Suppressor macrophage treated with lipopolysaccharide for 1 hour (primary cell): ENCODE results near the gene UBAC2.
"Not testable (repeated sequence)": the region's sequence is repeated elsewhere in the genome, so short reads cannot be mapped to it uniquely, and the experiment has no call there.

ENCODE experiments used
- DNase-seq, 3 donors: peaks; one replicate each; pipeline ENCODE4 v3.0.0-alpha.2; 2020 to 2022

The UBAC2 gene

DNA sequence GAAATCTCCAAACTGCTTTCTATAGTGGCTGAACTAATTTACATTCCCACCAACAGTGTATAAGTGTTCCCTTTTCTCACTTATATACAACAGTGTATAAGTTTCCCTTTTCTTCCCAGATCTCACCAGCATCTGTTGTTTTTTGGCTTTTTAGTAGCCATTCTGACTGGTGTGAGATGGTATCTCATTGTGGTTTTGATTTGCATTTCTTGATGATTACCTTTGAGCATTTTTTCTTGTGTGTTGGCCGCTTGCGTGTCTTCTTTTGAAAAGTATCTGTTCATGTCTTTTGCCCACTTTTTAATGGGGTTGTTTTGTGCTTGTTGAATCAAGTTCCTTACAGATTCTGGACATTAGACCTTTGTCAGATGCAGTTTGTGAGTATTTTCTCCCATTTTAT is 49.0 kb downstream of the UBAC2 start:
- not testable (repeated sequence) for DNase-seq

DNA sequence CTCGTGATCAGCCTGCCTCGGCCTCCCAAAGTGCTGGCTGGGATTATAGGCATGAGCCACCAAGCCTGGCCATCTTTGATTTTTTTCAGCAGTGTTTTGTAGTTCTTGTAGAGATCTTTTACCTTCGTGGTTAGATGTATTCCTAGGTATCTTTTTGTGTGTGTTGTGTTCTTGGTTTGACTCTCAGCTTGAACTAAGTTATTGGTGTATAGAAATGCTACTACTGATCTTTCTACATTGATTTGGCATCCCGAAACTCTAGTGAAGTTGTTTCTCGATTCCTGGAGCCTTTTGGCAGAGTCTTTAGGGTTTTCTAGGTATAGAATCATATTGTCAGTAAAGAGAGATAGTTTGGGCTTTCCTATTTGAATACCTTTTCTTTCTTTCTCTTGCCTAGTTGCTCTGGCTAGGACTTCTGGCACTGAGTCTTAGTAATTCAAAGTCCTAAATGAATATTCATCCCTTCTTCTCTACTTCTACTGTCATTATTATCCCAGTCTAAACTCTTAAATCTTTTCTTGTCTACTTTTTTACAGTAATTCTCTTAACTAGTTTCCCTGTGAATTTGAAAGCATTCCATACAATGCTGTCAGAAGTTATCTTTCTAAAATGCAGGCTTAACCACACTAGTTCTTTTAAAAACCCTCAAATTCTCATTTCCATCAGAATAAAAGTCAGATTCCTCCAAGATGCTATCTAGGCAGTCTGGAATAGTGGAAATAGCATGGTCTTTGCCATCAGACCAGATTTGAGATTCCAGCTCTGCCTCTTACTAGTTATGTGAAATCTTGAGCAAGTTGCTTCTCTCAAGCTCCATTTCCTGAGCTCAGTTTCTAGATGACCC is 50.5 kb downstream of the UBAC2 start:
- no peak for DNase-seq

DNA sequence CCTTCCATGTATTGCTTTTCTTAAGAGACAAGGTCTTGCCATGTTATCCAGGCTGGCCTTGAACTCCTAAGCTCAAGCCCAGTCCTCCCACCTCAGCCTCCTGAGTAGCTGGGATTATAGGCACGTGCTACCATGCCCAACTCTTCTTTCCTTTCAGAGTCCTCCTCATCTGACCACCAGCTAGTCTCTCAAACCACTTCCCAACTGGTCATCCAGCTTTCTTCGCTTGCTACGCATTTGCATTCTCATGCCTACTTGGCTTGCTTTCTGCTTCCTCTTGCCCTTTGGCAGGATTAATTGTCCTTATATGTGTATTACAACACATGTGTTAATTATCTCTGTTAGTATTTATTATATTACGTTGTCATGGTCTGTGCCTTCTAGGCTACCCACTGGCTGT is 51.3 kb downstream of the UBAC2 start:
- peak; percentile 30 to 47 (median 37) for DNase-seq

DNA sequence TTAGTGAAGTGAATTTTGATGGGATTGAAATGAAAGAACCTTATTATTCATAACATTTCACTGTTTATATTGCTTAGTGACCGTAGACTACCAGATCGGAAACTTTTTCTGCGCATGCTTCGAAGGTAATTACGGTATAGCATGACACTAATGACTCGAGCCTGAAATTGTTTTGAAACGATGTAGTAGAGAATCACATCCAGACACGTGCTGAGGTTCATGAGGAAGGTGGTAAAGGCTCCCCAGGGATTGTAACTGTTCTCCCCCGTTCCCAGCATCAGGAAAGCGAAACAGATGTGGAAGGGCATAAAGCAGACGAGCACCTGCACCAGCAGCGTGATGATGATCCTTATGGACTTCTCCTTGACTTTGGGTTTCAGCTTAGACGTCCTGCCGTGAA is 54.2 kb downstream of the UBAC2 start:
- no peak for DNase-seq

DNA sequence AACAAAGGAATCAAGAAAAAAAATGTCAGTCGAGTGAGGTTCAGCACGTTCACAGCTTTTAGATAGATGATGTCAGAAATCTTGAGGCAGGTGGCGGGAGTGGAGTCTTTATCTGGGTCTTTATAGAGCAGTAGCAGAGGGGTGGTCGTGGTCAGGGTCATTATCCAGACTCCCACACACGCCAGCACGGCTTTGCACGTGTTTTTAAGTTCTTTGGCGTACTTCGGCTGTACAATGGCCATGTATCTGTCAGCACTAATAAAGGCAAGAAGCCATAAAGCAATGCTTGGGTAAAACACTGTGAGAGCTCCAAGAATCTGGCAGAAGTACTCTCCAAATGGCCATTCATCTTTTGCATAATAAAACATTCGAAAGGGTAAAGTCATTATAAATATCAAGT is 54.6 kb downstream of the UBAC2 start:
- no peak for DNase-seq

DNA sequence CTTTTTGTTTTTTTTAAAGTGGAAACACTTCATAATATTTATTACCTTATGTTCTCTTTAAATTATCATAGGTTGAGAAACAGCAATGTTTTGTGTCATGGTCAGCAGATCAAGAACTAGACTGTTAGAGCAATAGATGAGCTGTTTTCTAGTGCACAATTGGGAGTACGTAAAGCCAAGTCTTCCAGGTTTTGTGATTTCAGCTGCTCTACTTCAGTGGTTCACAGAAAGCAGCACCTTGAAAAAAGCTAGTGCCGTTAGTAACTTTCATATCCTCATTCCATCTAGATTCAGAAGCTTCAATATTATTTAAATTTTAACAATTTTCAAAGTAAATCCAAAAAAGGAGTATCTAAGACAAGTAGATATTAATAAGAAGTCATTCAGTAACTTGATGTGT is 55.6 kb downstream of the UBAC2 start:
- no peak for DNase-seq

DNA sequence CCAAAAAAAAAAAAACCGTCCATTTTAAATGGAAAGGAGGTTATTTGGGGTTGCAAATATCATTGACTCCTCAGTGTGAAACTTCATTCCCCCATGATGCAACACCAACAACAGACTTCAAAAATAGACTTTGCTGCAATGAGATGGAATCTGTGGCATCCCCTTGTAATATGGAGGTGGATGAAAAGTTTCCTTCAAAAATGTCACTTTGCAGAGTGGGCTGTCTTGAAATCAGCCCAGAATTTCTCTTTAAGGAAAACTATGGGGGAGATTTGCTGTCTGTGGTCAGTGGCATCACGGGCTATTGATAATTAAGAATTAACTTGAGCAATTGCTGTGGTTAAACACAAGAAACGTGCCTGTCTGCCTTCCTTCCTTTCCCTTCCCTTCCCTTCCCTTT is 56.1 kb downstream of the UBAC2 start:
- DNase-seq, result peak; percentile 57 to 78 (median 66)

DNA sequence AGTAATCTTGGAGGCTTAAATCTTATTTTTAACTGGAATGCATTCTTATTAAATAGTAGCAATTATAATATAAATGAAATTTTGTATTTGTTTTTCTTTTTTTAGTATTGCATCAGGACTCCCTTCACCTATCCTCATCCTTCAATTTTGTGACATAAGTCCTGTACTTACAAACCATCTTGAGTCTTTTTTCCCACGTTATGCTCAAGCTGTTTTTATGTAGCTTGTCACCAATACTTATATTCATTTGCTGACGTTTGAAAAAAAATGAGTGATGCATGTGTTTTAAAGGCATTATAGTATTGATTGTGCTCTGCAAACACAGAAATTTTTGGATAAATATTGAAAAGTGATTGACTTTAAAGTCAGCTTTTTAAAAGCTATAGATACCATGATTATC is 56.6 kb downstream of the UBAC2 start:
- DNase-seq, result no peak

DNA sequence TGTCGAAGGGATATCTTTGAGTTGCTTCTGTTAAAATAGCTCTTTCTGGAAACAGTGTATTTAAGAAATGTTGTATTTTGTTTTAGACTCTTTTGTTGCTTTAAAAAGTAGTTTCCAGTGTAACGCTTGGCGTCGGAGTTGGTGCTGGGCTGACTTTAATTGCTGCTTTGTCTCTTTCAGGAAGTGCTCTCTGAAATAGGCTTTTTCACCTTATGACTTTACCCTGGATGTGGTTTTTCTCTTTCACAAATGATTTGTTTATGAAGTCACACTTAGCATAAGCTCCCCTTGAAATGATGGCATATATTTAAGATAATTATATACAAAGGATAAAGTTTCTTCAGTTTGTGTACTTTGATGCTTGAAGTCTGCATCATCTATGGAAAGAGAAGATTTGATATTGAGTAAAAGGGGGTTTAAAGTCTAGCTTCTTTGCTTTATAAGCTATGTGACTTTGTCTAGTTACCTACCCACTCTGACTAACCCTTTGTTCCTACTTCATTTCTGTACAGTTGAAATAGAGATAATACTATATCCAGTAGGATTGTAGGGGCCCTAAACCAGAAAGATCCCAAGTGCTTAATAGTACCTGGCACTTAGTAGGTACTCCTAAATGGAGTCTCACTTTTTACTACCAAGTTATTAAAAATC is 57.7 kb downstream of the UBAC2 start, which contains the start of gene GPR18:
TSS of gene GPR18 (minus strand) at position 170 of the 651 bp plus-strand sequence. CDS start 2,507 bp downstream, outside the sequence.
- DNase-seq, result peak; percentile 26 to 63 (median 57)

DNA sequence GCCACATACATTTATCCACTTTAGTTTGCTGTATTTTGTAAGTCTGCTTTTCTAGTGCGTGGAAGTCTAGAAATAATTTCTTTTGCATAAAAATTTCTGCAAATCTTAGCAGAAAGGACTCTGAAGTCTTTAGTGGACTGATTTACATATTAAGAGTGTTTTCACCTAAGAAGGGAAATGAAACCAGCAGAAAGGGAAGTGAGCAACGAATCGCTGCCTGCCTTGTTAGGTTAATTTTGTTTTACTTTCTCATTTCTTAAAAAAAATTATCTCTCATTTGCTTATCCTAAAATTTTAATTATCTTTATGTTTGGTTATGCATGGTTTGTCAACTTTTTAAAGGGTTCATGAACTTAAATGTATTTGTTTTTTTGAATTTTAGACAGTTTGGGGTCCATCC is 58.3 kb downstream of the UBAC2 start:
- peak; percentile 56 to 82 (median 78) for DNase-seq

DNA sequence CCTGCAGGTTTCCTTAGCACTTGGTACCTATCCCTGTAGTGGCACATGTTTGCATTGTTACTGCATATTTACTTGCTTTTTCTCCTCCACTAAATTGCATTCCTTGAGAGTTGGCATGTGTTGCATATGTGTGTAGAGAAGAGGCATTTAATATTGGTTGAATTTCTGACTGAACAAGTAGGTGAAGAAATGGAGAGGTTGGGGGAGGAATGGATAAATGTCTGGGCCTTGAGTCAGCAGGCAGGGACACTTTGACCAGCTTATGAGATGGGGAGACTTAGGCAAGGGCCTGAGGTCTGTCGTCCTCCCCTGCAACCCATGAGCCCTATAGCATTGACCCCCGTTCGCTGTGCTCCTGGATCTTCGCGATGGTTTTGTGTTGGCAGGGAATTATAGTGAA is 59.6 kb downstream of the UBAC2 start:
- DNase-seq, result no peak

DNA sequence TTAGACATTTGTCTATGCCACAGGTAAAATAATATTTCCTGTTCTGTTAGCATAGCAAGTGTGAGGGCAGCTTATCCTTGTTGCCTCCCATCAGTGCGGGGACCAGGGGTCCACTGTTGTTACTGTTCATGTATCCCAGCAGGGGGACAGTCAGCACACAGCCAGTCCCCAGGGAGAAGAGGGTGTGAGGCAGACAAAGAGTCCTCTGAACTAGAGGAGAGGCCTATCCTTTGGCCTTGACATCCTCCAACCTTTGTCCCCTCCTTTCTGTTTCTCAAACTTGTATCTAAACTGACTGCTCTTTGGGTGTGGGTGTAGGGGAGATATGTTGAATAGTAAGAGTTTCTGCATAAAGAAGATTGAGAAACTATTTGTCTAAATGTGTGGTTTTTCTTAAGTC is 60.4 kb downstream of the UBAC2 start:
- DNase-seq, result no peak

DNA sequence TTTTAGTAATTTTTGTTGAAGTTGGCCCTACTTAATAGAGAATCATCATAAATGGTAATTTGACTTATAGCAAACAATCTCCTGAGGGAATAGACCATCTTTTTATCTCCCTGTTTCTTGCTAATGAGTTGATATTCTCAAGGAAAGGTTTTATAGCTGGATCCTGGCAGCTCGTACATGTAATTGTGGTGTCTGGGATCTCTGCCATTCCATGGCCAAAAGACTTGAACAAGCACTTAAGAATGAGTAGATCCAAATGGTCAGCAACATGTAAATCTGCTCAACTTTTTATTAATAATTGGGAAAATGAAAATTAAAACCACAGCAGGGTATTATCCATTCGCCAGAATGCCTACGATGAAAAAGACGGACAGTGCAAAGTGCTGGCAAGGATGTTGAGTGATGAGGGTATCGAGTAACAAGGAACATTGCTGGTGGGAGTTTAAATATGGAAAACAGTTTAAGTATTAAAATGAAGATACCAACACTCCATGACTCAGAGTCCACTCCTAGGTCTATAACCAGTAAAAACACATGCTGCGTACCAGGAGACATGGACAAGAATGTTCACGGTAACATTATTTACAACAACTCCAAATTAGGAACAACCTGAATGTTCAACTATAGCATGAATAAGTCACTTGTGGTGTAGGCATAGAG is 62.6 kb downstream of the UBAC2 start:
- no peak for DNase-seq

DNA sequence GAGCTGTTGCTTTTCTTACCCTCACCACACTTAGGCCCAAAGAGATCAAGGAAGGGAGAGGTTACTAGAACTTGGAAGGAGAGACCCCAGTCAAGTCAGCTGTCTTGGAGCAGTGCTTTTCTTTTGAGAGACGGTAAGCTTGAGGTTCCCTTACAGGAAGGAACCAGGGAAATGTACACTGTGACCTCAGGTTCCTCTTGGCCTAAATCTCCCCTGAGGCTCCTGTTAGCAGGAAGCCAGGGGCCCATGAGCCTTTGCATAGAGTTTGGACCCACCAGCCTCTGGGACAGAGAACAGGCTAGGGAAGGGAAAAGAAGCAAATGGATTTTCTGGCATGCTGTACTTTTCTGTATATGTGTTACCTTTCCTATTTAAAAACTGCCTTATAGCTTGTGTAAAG is 63.4 kb downstream of the UBAC2 start:
- no peak for DNase-seq

DNA sequence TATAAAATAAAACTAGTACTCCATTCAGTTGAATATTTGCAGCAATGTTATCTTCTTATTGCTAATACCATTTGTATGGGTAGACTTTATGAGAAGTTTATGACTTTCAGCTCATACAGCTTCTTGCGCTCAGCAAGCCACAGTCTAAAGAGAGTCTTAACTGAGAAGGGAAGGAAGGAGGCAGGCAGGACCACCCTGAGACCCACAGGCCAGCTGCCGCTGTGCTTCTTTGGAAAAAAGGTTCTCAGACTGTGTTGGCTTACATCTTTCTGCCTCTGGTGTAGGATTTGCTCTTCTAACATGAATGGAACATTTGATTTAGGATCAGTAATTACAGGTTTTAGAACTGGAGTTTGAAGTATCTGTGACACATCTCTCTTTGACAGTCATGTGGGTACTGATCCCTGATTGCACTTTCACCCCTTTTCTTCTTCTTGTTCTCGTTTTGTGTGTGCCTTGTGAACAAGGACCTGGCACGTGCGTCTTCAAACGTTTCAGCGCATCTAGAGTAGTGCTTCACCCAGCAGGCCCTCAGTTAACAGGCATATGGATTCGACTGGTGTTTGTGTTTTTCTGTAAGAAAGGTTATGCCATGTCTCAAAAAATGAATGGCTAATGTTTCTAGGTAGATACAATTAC is 64.6 kb downstream of the UBAC2 start:
- DNase-seq, result no peak

DNA sequence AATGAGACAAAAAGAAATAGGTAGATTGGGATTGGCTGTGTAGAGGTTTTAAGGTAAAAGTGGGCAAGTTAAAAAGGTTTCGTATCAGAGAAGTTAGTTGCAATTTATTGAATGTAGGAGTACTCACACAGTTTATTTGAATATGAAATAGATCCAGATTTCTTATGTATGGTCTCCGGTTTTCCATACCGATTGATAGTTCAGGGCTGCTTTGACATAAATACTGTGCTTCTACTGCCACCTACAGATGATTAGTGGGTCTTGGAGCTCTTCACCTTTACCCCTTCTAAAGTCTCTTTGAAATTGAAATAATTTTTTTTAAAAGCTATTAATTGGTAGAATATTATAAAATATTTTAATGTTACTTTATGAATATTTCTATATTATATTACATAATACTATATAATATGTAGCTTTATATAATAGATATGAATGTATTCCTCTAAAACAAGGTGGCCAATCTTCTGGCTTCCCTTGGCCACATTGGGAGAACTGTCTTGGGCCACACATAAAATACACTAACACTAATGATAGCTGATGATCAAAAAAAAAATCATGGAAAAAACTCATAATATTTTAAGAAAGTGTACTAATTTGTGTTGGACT is 65.3 kb downstream of the UBAC2 start:
- peak; percentile 63 to 78 (median 78) for DNase-seq

DNA sequence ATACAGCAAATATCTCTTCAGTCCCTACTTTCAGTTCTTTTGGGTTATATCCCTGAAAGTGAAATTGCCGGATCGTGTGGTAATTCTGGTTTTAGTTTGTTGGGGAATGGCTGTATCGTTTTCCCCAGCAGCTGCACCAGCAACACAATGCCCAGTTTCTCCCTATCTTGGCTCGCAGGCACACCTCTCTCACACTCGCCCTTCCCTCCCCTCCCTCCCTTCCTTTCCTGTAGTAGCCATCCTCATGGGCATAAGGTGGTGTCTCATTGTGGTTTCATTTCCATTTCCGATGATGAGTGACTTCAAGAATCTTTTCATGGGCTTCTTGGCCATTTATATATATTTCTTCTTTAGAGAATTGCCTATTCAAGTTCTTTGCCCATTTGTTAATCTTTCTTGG is 66.2 kb downstream of the UBAC2 start:
- no peak for DNase-seq

DNA sequence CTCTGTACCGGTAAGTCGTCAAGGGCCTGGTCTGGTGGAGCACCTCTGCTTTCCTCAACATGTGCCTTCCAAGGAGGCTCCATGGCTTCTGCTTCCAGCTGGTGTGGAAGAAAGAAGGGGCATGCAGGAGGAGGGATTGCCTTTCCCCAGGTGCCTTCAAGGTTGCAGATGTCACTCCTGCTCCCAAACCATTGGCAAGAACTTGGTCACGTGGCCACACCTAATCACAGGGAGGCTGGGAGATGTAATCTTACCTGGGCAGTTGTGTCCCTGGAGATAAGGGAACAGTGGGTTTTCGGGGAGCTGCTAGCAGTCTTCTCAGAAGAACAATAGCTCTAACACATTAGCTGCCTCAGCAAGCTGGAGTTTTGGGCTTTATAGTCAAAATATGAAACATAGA is 67.3 kb downstream of the UBAC2 start:
- no peak for DNase-seq

DNA sequence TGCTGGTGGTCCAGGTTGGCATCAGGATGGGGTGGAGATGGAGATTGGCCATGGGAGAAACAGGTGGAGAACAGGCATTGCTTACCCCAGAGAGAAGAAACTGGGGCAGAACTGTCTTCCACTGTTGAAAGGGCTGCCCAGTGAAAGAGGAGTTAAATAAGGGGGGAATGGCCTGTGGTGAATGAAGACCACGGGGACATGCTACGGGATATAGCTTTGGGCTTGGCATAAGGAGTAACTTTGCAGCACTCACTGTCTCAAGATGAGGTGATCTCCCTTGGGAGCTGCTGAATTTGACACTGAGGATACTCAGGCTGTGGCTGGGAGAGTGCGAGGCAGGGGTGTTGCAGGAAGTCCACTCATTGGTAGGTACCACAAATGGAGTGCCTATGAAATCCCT is 68.2 kb downstream of the UBAC2 start:
- DNase-seq, result no peak

DNA sequence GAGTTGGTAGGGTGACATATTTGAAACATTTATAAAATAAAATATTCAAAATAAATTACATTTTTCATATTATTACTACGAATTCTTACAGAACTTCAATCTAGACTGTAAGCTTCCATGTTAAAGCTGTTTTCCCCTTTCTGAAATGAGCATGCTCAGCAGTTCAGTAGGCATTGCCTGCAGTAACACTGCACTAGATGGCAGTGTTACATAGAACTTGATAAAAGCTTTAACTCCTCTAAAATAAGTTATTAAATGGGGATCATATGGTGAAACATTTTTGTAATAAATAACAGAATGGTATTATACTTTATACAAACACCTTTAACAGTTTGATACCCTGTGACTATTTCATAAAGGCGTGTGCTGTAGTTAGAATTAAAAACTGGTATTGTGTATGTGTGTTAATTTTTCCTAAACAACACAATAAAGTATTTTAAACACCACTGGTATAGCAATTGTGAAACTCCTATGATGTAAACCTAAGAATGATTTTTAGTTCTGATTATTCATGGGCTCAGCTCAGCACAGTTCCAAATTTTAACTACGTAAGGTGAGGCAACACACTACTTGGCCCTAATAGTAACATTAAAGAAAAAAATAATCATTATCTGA is 69.1 kb downstream of the UBAC2 start:
- peak; percentile 69 to 89 (median 88) for DNase-seq

DNA sequence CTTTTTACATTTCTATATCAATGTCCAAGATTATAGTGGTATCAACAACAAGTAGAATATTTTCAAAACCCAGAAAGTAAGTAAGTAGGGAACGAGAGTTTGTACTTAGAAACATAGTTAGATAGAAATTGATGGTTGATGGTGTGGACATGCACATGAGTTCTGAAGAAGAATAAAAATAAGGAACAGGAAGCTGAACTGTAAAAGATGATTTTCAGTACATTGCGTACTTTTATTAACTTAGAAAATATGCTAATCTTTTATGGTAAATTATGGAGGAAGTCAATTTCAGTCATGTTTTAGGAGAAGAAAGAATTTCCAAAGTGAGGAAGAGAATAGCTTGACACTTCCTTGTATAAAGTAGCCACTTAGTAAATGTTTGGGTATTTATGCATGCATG is 69.9 kb downstream of the UBAC2 start:
- DNase-seq, result peak in 2 of 3 donors; percentile 58 to 69

DNA sequence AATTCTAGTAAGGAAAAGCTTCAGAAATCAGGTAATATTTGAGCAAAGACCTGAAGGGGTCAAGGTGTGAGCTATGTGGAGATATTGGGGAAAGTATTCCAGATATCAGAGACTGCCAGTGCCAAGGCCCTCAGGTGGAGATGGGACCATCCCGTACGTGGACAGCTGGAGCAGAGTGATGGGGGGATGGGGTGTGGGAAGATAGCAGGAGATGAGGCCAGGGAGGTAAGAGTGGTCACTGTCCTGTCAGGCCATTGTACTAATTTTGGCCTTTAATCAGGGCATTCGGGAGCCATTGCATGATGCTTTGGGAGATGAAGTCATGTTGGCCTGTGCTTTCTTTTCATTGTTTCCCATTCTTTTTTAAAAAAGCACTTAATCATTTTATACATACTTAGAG is 70.6 kb downstream of the UBAC2 start:
- no peak for DNase-seq
